Measurements from ENCODE around the gene COL9A1. TPM values are rescaled to one million over a fixed set of nuclear protein-coding genes. Genes with fewer than 3 reads are reported as not detected.

Gene COL9A1
- polyA plus RNA-seq, 1 experiment = not detected

- CTCF ChIA-PET = no interaction called here
- Histone ChIP-seq H3K4me3 (ENCODE audit: low read depth, low read length) (no peak overlapping the region), H3K27me3 (ENCODE audit: control insufficient read depth, insufficient read depth, low read length) (no peaks in the 10 kb centered on the region), H3K36me3 (ENCODE audit: control insufficient read depth, insufficient read depth, low read length) (no peaks in the 10 kb centered on the region)
- DNase-seq (ENCODE audit: low read depth) = no peak
- POLR2A ChIA-PET = no interaction called here
- no peak for TF ChIP-seq CTCF (IDR thresholded peaks at IDR 0.05; ENCODE audit: insufficient read depth, low read depth, low read length)
Observed at GRCh38 chr6:70254784-70255183, 48.1 kb downstream of the COL9A1 start.

GRCh38 chr6:70253923-70254322 lies 49.0 kb downstream of the COL9A1 start:
- CTCF ChIA-PET = interaction anchor here (1.2 kb wide), 1 partner anchor 56 kb away, joined by 4 read pairs; no protein-coding TSS in a partner anchor
- no peak for TF ChIP-seq CTCF (IDR thresholded peaks at IDR 0.05; ENCODE audit: insufficient read depth, low read depth, low read length)

GRCh38 chr6:70252604-70253003 lies 50.3 kb downstream of the COL9A1 start:
- ChIA-PET CTCF (interaction anchor here (0.6 to 1.0 kb wide), 2 partner anchors 25 to 116 kb away, joined by 3 read pairs; no protein-coding TSS in a partner anchor), POLR2A (no interaction called here)
- Histone ChIP-seq H3K36me3 (ENCODE audit: control insufficient read depth, insufficient read depth, low read length) (no peaks in the 10 kb centered on the region), H3K27me3 (ENCODE audit: control insufficient read depth, insufficient read depth, low read length) (no peaks in the 10 kb centered on the region), H3K4me3 (ENCODE audit: low read depth, low read length) (no peak overlapping the region)
- TF ChIP-seq CTCF (IDR thresholded peaks at IDR 0.05; ENCODE audit: insufficient read depth, low read depth, low read length) = no peak
- DNase-seq (ENCODE audit: low read depth) = no peak

More at GRCh38 chr6:70253923-70254322, 49.0 kb downstream of the COL9A1 start:
- DNase-seq (ENCODE audit: low read depth) = no peak
- POLR2A ChIA-PET = no interaction called here
- H3K36me3 ChIP-seq (ENCODE audit: control insufficient read depth, insufficient read depth, low read length) = no peaks in the 10 kb centered on the region
- no peaks in the 10 kb centered on the region for H3K27me3 ChIP-seq (ENCODE audit: control insufficient read depth, insufficient read depth, low read length)
- no peak overlapping the region for H3K4me3 ChIP-seq (ENCODE audit: low read depth, low read length)

- no peak for DNase-seq (ENCODE audit: low read depth)
- Histone ChIP-seq H3K27me3 (ENCODE audit: control insufficient read depth, insufficient read depth, low read length) (no peaks in the 10 kb centered on the region), H3K36me3 (ENCODE audit: control insufficient read depth, insufficient read depth, low read length) (no peaks in the 10 kb centered on the region), H3K4me3 (ENCODE audit: low read depth, low read length) (no peak overlapping the region)
- ChIA-PET CTCF (no interaction called here), POLR2A (no interaction called here)
- TF ChIP-seq CTCF (IDR thresholded peaks at IDR 0.05; ENCODE audit: insufficient read depth, low read depth, low read length) = no peak
Observed at GRCh38 chr6:70246118-70246517, 56.8 kb downstream of the COL9A1 start.

- no peak for DNase-seq (ENCODE audit: low read depth)
- Histone ChIP-seq H3K27me3 (ENCODE audit: control insufficient read depth, insufficient read depth, low read length) (no peaks in the 10 kb centered on the region), H3K4me3 (ENCODE audit: low read depth, low read length) (no peak overlapping the region), H3K36me3 (ENCODE audit: control insufficient read depth, insufficient read depth, low read length) (no peaks in the 10 kb centered on the region)
- POLR2A ChIA-PET = no interaction called here
- TF ChIP-seq CTCF (IDR thresholded peaks at IDR 0.05; ENCODE audit: insufficient read depth, low read depth, low read length) = no peak
- CTCF ChIA-PET = no interaction called here
Observed at GRCh38 chr6:70241991-70242420, 60.9 kb downstream of the COL9A1 start.
